Measurements from ENCODE around the gene MINDY4.

The MINDY4 gene

DNA sequence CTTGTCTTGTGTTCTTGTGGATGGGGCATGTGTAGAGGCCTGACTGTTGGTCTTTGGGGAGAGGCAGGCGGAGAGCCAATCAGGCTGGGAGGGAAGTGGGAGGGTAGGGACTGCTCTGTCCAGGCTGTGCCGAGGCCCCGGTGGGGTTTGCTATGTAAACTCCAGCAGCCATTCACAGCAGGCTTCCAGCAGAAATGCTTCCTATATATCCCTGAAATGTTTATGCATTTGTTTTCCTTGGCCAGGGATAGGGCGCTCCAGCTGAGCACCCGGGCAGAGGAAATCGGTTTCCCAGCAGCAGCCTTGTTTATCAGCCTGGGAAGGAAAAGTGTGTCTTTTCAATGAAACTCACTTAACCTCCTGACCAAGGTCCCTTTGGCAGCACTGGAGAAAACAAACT, 122.1 kb downstream of the MINDY4 start (continued):
- TF ChIP-seq ZNF560 (tag by site-specific recombination; IDR thresholded peaks at IDR 0.05; ENCODE audit: borderline replicate concordance) (no peak), KLF10 (tag by site-specific recombination; IDR thresholded peaks at IDR 0.05) (no peak), ZNF211 (tag by site-specific recombination; IDR thresholded peaks at IDR 0.05; ENCODE audit: low read depth) (no peak), ZNF792 (tag by site-specific recombination; IDR thresholded peaks at IDR 0.05) (no peak), ZNF529 (tag by site-specific recombination; IDR thresholded peaks at IDR 0.05; ENCODE audit: insufficient replicate concordance) (no peak), EGR2 (tag by site-specific recombination; IDR thresholded peaks at IDR 0.05; ENCODE audit: low read depth) (no peak), OSR2 (tag by site-specific recombination; IDR thresholded peaks at IDR 0.05) (peak; percentile 66), ZNF670 (tag by site-specific recombination; IDR thresholded peaks at IDR 0.05; ENCODE audit: low read depth) (no peak), FEZF1 (tag by site-specific recombination; IDR thresholded peaks at IDR 0.05) (peak; percentile 86), PRDM1 (tag by site-specific recombination; IDR thresholded peaks at IDR 0.05) (no peak), KLF8 (tag by site-specific recombination; IDR thresholded peaks at IDR 0.05) (no peak), HOXC10 (CRISPR knock-in tag; IDR thresholded peaks at IDR 0.05) (no peak), TCF7L2 (IDR thresholded peaks at IDR 0.05; ENCODE audit: borderline replicate concordance, low read depth, low read length) (no peak), ZNF274 (IDR thresholded peaks at IDR 0.05; ENCODE audit: low read length) (no peak), ZNF274 (tag by site-specific recombination; IDR thresholded peaks at IDR 0.05; ENCODE audit: borderline replicate concordance) (no peak), SCRT1 (tag by site-specific recombination; IDR thresholded peaks at IDR 0.05; ENCODE audit: borderline replicate concordance) (no peak), ZNF394 (tag by site-specific recombination; IDR thresholded peaks at IDR 0.05; ENCODE audit: borderline replicate concordance) (no peak), ZNF629 (tag by site-specific recombination; IDR thresholded peaks at IDR 0.05) (no peak)
- TF ChIP-seq, protein P1, sequence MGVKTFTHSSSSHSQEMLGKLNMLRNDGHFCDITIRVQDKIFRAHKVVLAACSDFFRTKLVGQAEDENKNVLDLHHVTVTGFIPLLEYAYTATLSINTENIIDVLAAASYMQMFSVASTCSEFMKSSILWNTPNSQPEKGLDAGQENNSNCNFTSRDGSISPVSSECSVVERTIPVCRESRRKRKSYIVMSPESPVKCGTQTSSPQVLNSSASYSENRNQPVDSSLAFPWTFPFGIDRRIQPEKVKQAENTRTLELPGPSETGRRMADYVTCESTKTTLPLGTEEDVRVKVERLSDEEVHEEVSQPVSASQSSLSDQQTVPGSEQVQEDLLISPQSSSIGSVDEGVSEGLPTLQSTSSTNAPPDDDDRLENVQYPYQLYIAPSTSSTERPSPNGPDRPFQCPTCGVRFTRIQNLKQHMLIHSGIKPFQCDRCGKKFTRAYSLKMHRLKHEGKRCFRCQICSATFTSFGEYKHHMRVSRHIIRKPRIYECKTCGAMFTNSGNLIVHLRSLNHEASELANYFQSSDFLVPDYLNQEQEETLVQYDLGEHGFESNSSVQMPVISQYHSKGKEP (tag by site-specific recombination; IDR thresholded peaks at IDR 0.05): 0 out of 2 replicates have a peak, but pooled peaks have one; percentile 50
- TF ChIP-seq, protein P2, sequence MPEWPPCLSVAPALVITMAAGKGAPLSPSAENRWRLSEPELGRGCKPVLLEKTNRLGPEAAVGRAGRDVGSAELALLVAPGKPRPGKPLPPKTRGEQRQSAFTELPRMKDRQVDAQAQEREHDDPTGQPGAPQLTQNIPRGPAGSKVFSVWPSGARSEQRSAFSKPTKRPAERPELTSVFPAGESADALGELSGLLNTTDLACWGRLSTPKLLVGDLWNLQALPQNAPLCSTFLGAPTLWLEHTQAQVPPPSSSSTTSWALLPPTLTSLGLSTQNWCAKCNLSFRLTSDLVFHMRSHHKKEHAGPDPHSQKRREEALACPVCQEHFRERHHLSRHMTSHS (tag by site-specific recombination; IDR thresholded peaks at IDR 0.05): no peak
- TF ChIP-seq, protein P3, sequence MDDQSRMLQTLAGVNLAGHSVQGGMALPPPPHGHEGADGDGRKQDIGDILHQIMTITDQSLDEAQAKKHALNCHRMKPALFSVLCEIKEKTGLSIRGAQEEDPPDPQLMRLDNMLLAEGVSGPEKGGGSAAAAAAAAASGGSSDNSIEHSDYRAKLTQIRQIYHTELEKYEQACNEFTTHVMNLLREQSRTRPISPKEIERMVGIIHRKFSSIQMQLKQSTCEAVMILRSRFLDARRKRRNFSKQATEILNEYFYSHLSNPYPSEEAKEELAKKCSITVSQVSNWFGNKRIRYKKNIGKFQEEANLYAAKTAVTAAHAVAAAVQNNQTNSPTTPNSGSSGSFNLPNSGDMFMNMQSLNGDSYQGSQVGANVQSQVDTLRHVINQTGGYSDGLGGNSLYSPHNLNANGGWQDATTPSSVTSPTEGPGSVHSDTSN (CRISPR knock-in tag; IDR thresholded peaks at IDR 0.05): no peak
- TF ChIP-seq, protein P4, sequence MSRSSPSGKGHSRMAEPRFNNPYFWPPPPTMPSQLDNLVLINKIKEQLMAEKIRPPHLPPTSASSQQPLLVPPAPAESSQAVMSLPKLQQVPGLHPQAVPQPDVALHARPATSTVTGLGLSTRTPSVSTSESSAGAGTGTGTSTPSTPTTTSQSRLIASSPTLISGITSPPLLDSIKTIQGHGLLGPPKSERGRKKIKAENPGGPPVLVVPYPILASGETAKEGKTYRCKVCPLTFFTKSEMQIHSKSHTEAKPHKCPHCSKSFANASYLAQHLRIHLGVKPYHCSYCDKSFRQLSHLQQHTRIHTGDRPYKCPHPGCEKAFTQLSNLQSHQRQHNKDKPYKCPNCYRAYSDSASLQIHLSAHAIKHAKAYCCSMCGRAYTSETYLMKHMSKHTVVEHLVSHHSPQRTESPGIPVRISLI (tag by site-specific recombination; IDR thresholded peaks at IDR 0.05): no peak
- TF ChIP-seq, protein P5, sequence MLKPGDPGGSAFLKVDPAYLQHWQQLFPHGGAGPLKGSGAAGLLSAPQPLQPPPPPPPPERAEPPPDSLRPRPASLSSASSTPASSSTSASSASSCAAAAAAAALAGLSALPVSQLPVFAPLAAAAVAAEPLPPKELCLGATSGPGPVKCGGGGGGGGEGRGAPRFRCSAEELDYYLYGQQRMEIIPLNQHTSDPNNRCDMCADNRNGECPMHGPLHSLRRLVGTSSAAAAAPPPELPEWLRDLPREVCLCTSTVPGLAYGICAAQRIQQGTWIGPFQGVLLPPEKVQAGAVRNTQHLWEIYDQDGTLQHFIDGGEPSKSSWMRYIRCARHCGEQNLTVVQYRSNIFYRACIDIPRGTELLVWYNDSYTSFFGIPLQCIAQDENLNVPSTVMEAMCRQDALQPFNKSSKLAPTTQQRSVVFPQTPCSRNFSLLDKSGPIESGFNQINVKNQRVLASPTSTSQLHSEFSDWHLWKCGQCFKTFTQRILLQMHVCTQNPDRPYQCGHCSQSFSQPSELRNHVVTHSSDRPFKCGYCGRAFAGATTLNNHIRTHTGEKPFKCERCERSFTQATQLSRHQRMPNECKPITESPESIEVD (tag by site-specific recombination; IDR thresholded peaks at IDR 0.05): peak; percentile 65; the same call in 1 of the 2 replicates
